Activated CD4-positive, CD25-positive, alpha-beta regulatory T cell treated with anti-CD3 and anti-CD28 coated beads, Interleukin-2, amount 50 U/mL, for 24 hours (primary cell): Measurements from ENCODE around the gene GLYAT.

Source experiments
- ATAC-seq, 2 donors: fragments of 150-1000 bp; cut with Tn5 transposase; one replicate each; pipeline ENCODE4 v1.10.0; 2021; ENCODE audit warnings: mild to moderate bottlenecking in 1 of 2, moderate library complexity in 1 of 2

Gene GLYAT

DNA sequence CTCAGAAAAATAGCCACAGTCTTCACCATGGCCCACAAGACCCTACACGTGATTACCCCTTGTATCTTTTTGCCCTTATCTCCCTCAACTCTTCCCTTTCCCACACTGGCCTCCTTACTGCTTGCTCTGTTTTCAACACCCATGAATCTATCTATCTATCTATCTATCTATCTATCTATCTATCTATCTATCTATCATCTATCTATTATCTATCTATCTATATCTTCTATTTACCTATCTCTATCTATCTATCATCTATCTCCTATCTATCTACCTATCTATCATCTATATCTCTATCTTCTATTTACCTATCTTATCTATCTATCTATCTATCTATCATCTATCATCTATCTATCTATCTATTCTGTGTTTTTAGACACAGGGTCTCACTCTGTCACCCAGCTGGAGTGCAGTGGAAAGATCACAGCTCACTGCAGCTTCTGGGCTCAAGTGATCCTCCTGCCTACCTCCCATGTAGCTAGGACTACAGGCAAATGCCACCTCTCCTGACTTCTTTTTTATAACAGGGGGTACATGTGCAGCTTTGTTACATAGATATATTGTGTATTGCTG is 55.1 kb downstream of the GLYAT start:
- ATAC-seq, result no peak

DNA sequence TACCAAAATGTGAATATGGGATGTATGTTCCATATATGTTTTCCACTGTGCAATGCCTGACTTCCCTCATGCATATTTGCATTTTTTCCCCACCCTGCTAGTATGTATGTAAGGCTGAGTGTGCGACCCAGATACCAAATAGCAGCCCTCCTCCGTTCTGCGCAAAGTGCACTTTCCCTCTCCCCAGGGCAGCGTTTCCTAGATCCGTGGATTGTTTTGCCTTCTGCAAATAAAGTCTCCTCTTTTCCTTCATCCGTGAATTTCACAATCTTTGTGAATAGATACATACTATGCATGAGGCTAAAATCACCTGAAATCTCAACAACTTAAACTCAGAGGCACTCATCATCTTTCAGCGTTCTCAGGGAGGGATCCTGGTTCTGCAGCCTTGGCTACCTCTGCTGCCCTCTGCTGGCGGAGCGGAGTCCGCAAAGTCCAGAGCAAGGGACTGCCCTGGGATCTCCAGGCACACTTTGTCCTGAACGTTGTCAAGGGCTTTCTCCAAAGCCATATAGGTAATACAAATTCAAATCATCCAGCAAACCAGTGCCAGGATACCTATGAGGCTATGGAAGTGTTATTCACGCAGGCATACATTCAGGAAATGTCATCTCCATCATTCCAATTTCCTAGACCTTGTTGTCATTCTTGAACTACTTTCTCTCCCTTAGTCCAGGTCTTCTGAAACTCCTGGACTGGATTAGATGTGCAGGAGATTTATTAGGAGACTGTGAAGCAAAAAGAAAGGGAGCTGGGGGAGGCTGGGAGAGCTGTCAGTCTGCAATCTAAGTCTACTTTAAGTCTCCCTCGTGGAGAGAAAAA is 56.2 kb downstream of the GLYAT start:
- ATAC-seq, result peak; percentile 83 to 87

- ATAC-seq, result no peak
These were observed 57.1 kb downstream of the GLYAT start for GRCh38 chr11:58674609-58675008.

GRCh38 chr11:58671983-58672633 is 59.6 kb downstream of the GLYAT start:
- ATAC-seq, result no peak

- ATAC-seq, result no peak
These were observed 71.7 kb downstream of the GLYAT start for GRCh38 chr11:58659910-58660570.

DNA sequence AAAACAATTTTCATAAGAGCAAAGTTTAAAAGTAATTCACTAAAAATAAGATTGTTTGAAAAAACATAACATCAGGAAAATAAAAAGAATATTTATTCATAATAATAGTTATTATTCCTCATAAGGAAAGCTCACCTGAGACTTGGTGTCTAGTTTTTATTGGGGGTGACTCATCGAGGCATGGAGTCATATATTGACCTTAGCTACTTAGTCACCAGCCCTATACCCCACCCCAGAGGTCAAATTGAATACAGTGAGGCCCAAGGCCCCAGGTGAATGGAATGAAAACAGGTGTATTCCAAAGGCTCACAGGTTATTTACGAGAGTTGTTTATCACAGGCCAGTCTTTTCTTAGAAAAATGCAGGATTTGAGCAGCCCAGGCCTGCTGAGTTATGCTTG is 72.3 kb downstream of the GLYAT start:
- peak; percentile 33 to 56 for ATAC-seq
